Nephron (organoid): ENCODE results near the gene ASB13.
A peak's percentile ranks its signal among the peaks of the same experiment; 100 is the strongest.

Experiments
- H3K27ac Mint-ChIP-seq, 3 experiments: 2 replicates each; pipeline ENCODE4 v1.8.0; 2020; ENCODE audit warnings: mixed read lengths in 3 of 3, mild to moderate bottlenecking in 2 of 3, moderate library complexity in 1 of 3
- H3K27me3 Mint-ChIP-seq: 2 replicates; pipeline ENCODE4 v1.8.0; 2021; ENCODE audit warnings: low read depth, mild to moderate bottlenecking, moderate library complexity, mixed read lengths
- H3K36me3 Mint-ChIP-seq: 2 replicates; pipeline ENCODE4 v1.8.0; 2020; ENCODE audit warnings: low read depth, mixed read lengths
- H3K4me1 Mint-ChIP-seq: 2 replicates; pipeline ENCODE4 v1.8.0; 2020; ENCODE audit warnings: mixed read lengths
- H3K4me3 Mint-ChIP-seq, 3 experiments: 2 replicates each; pipeline ENCODE4 v1.8.0; 2020; ENCODE audit warnings: mild to moderate bottlenecking in 3 of 3, mixed read lengths in 3 of 3, moderate library complexity in 2 of 3
- H3K9me3 Mint-ChIP-seq: 2 replicates; pipeline ENCODE4 v1.8.0; 2020; ENCODE audit warnings: mixed read lengths
- TF ChIP-seq, protein P1 (sequence below), 3 experiments: fragments of 200-600 bp; sonication (generic); IDR thresholded peaks; one replicate each; pipeline ENCODE4 v1.5.0; 2021; ENCODE audit warnings: antibody characterized with exemption in 3 of 3; ENCODE audit not compliant: unreplicated experiment in 3 of 3

ASB13 gene

GRCh38 chr10:5643346-5644067 is 22.9 kb downstream of the ASB13 start:
- TF ChIP-seq, protein P1, sequence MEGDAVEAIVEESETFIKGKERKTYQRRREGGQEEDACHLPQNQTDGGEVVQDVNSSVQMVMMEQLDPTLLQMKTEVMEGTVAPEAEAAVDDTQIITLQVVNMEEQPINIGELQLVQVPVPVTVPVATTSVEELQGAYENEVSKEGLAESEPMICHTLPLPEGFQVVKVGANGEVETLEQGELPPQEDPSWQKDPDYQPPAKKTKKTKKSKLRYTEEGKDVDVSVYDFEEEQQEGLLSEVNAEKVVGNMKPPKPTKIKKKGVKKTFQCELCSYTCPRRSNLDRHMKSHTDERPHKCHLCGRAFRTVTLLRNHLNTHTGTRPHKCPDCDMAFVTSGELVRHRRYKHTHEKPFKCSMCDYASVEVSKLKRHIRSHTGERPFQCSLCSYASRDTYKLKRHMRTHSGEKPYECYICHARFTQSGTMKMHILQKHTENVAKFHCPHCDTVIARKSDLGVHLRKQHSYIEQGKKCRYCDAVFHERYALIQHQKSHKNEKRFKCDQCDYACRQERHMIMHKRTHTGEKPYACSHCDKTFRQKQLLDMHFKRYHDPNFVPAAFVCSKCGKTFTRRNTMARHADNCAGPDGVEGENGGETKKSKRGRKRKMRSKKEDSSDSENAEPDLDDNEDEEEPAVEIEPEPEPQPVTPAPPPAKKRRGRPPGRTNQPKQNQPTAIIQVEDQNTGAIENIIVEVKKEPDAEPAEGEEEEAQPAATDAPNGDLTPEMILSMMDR (IDR thresholded peaks at IDR 0.05; ENCODE audit: unreplicated experiment in 3 of 3): no peak
- Mint-ChIP-seq H3K27ac (peak overlapping the region; percentile 94 to 99 (median 98)), H3K27me3 (no peaks in the 10 kb centered on the region), H3K4me3 (peak overlapping the region in 1 of 3 experiments; percentile 54), H3K4me1 (peaks cover 41% of the 10 kb centered on the region), H3K36me3 (peaks cover 51% of the 10 kb centered on the region), H3K9me3 (no peaks in the 10 kb centered on the region)

- H3K4me1 Mint-ChIP-seq: peaks cover 44% of the 10 kb centered on the region
- H3K4me3 Mint-ChIP-seq: no peak overlapping the region
- H3K36me3 Mint-ChIP-seq: peaks cover 42% of the 10 kb centered on the region
- TF ChIP-seq, protein P1 (IDR thresholded peaks at IDR 0.05; ENCODE audit: unreplicated experiment in 3 of 3): no peak
- no peaks in the 10 kb centered on the region for H3K9me3 Mint-ChIP-seq
- H3K27ac Mint-ChIP-seq: peak overlapping the region in 1 of 3 experiments; percentile 99
- H3K27me3 Mint-ChIP-seq: no peaks in the 10 kb centered on the region
Observed at GRCh38 chr10:5641501-5641900, 24.9 kb downstream of the ASB13 start.

- Mint-ChIP-seq H3K4me1 (peaks cover 43% of the 10 kb centered on the region), H3K36me3 (peaks cover 40% of the 10 kb centered on the region), H3K27me3 (no peaks in the 10 kb centered on the region), H3K9me3 (no peaks in the 10 kb centered on the region), H3K4me3 (no peak overlapping the region), H3K27ac (no peak overlapping the region)
- TF ChIP-seq, protein P1 (IDR thresholded peaks at IDR 0.05; ENCODE audit: unreplicated experiment in 3 of 3): no peak
Observed at GRCh38 chr10:5640501-5640900, 25.9 kb downstream of the ASB13 start.

DNA sequence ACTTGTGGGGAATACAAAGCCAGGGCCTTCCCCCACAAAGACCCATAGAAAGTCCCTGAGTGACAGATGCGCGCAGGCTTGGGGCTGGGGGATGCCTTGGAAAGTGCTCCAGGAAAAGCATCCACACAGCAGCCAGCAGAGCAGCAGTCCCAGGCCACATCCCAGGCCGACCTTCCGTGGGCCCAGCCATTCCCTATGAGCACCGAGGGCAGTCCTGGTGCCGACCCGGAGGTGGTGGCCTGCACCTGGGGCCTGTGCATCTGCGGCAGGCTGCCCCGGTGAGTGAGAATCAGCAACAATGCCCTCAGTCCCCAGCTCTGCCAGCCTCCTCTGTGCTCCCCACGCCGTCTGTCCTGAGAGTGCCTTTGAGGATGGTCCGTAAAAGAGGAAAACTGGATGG is 26.4 kb downstream of the ASB13 start:
- Mint-ChIP-seq H3K27me3 (peaks cover under 1% of the 10 kb centered on the region), H3K27ac (no peak overlapping the region), H3K4me1 (peaks cover 44% of the 10 kb centered on the region), H3K9me3 (no peaks in the 10 kb centered on the region), H3K36me3 (peaks cover 37% of the 10 kb centered on the region), H3K4me3 (no peak overlapping the region)
- TF ChIP-seq, protein P1 (IDR thresholded peaks at IDR 0.05; ENCODE audit: unreplicated experiment in 3 of 3): no peak

DNA sequence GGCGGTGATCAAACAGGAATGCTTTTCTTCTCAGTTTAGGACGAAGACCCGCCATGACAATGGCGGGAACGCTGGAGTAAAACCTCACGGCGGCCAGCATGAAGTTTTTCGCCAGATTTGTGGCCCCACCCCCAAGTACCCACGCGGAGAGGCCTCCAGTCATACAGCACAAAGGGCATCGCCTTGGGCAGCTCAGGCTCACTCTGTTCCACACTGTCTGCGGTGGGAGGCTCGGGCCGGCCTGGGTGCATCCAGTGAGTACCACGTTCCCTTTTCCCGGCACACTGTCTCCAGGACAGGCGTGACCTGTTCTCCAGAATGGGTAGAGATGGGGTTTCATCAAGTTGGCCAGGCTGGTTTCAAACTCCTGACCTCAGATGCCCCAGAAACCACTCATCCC is 27.3 kb downstream of the ASB13 start:
- Mint-ChIP-seq H3K4me3 (no peak overlapping the region), H3K27ac (no peak overlapping the region), H3K9me3 (no peaks in the 10 kb centered on the region), H3K27me3 (peaks cover 3% of the 10 kb centered on the region), H3K4me1 (peaks cover 47% of the 10 kb centered on the region), H3K36me3 (peaks cover 31% of the 10 kb centered on the region)
- TF ChIP-seq, protein P1 (IDR thresholded peaks at IDR 0.05; ENCODE audit: unreplicated experiment in 3 of 3): no peak

- Mint-ChIP-seq H3K4me3 (no peak overlapping the region), H3K4me1 (peaks cover 45% of the 10 kb centered on the region), H3K27me3 (peaks cover 3% of the 10 kb centered on the region), H3K36me3 (peaks cover 25% of the 10 kb centered on the region), H3K9me3 (no peaks in the 10 kb centered on the region), H3K27ac (no peak overlapping the region)
- TF ChIP-seq, protein P1 (IDR thresholded peaks at IDR 0.05; ENCODE audit: unreplicated experiment in 3 of 3): no peak
Observed at GRCh38 chr10:5638494-5638893, 27.9 kb downstream of the ASB13 start.
